ENCODE results near the gene RBBP8NL. TPM values are rescaled to one million over a fixed set of nuclear protein-coding genes. Genes with fewer than 3 reads are reported as not detected.
A peak's percentile ranks its signal among the peaks of the same experiment; 100 is the strongest.

The RBBP8NL gene
- total and polyA plus RNA-seq, 9 of the 15 experiments (the other 6 are each of a cell fraction or from before 2014, with no cell fraction given), result not detected

GRCh38 chr20:62476056-62476838, 48.9 kb upstream of the RBBP8NL start (continued):
- TF ChIP-seq ZBTB40 (IDR thresholded peaks at IDR 0.05) (no peak), ZBTB40 (CRISPR knock-in tag; IDR thresholded peaks at IDR 0.05) (peak; percentile 74; the same call in 1 of the 2 replicates), KDM2B (CRISPR knock-in tag; IDR thresholded peaks at IDR 0.05) (peak; percentile 81; the same call in 1 of the 2 replicates), HDAC3 (IDR thresholded peaks at IDR 0.05; ENCODE audit: borderline replicate concordance, partially characterized antibody) (no peak), PPARD (CRISPR knock-in tag; IDR thresholded peaks at IDR 0.05) (no peak), TFAM (CRISPR knock-in tag; conservative IDR thresholded peaks at IDR 0.05) (no peak), CREM (IDR thresholded peaks at IDR 0.05; ENCODE audit: low read depth) (no peak), SMARCE1 (IDR thresholded peaks at IDR 0.05) (no peak), SAFB2 (IDR thresholded peaks at IDR 0.05; ENCODE audit: borderline replicate concordance, low read depth, low read length, severe bottlenecking) (no peak), SMAD4 (CRISPR knock-in tag; conservative IDR thresholded peaks at IDR 0.05) (no peak; the same call in 1 of the 2 replicates), JUN (IDR thresholded peaks at IDR 0.05; ENCODE audit: borderline replicate concordance, low read depth, low read length) (no peak), JUN (CRISPR knock-in tag; IDR thresholded peaks at IDR 0.05; ENCODE audit: borderline replicate concordance) (peak; percentile 95), FOS (IDR thresholded peaks at IDR 0.05; ENCODE audit: extremely low read depth, insufficient read length) (no peak), ETV1 (tag; conservative IDR thresholded peaks at IDR 0.05; ENCODE audit: low read depth) (no peak), ZNF76 (CRISPR knock-in tag; IDR thresholded peaks at IDR 0.05; ENCODE audit: borderline replicate concordance) (no peak), DMBX1 (CRISPR knock-in tag; IDR thresholded peaks at IDR 0.05; ENCODE audit: borderline replicate concordance) (no peak), JUNB (CRISPR knock-in tag; conservative IDR thresholded peaks at IDR 0.05) (no peak), VEZF1 (CRISPR knock-in tag; IDR thresholded peaks at IDR 0.05) (peak; percentile 34; the same call in 1 of the 2 replicates)

Data from K562 (cell line).